ENCODE results near the gene DAG1. TPM values are rescaled to one million over a fixed set of nuclear protein-coding genes. Genes with fewer than 3 reads are reported as not detected.

Gene DAG1
- polyA plus RNA-seq, 1 experiment: 144 TPM

GRCh38 chr3:49553324-49553691, 83.2 kb downstream of the DAG1 start:
- DNase-seq (ENCODE audit: low read depth): no peak
- ChIA-PET CTCF (interaction anchor here (0.6 to 2.4 kb wide), 3 partner anchors 13 to 142 kb away, joined by 3 to 23 read pairs (median 7); no protein-coding TSS in a partner anchor), POLR2A (no interaction called here)
- H3K4me3 ChIP-seq (ENCODE audit: low read depth, low read length): peak overlapping the region; percentile 64
- no peak for TF ChIP-seq CTCF (IDR thresholded peaks at IDR 0.05; ENCODE audit: insufficient read depth, low read depth, low read length)
- no peaks in the 10 kb centered on the region for H3K36me3 ChIP-seq (ENCODE audit: control insufficient read depth, insufficient read depth, low read length)
- H3K27me3 ChIP-seq (ENCODE audit: control insufficient read depth, insufficient read depth, low read length): peaks cover 11% of the 10 kb centered on the region

GRCh38 chr3:49553692-49554632, 83.9 kb downstream of the DAG1 start, which contains the start of gene BSN:
TSS of gene BSN (plus strand) at chr3:49554477. CDS start at chr3:49554603, 126 bp downstream.
- CTCF ChIA-PET: interaction anchor here (0.6 to 2.4 kb wide), 5 partner anchors 14 to 141 kb away, joined by 3 to 23 read pairs (median 3); no protein-coding TSS in a partner anchor
- Histone ChIP-seq H3K27me3 (ENCODE audit: control insufficient read depth, insufficient read depth, low read length) (peaks cover 11% of the 10 kb centered on the region), H3K4me3 (ENCODE audit: low read depth, low read length) (peak within 1 kb of the TSS; percentile 64), H3K36me3 (ENCODE audit: control insufficient read depth, insufficient read depth, low read length) (no peaks in the 10 kb centered on the region)
- DNase-seq (ENCODE audit: low read depth): peak; percentile 30
- POLR2A ChIA-PET: interaction anchor here (0.6 kb wide), 1 partner anchor 257 kb away, joined by 3 read pairs; no protein-coding TSS in a partner anchor
- TF ChIP-seq CTCF (IDR thresholded peaks at IDR 0.05; ENCODE audit: insufficient read depth, low read depth, low read length): no peak

- no peak for DNase-seq (ENCODE audit: low read depth)
- no peak for TF ChIP-seq CTCF (IDR thresholded peaks at IDR 0.05; ENCODE audit: insufficient read depth, low read depth, low read length)
- Histone ChIP-seq H3K27me3 (ENCODE audit: control insufficient read depth, insufficient read depth, low read length) (peaks cover 11% of the 10 kb centered on the region), H3K36me3 (ENCODE audit: control insufficient read depth, insufficient read depth, low read length) (no peaks in the 10 kb centered on the region), H3K4me3 (ENCODE audit: low read depth, low read length) (peak overlapping the region; percentile 64)
- POLR2A ChIA-PET: interaction anchor here (0.6 kb wide), 1 partner anchor 256 kb away, joined by 3 read pairs; no protein-coding TSS in a partner anchor
- CTCF ChIA-PET: interaction anchor here (1.0 to 2.4 kb wide), 4 partner anchors 15 to 117 kb away, joined by 3 to 23 read pairs (median 5); no protein-coding TSS in a partner anchor
These were observed 84.7 kb downstream of the DAG1 start for GRCh38 chr3:49554633-49555265.

- DNase-seq (ENCODE audit: low read depth): no peak
- Histone ChIP-seq H3K27me3 (ENCODE audit: control insufficient read depth, insufficient read depth, low read length) (peaks cover 13% of the 10 kb centered on the region), H3K36me3 (ENCODE audit: control insufficient read depth, insufficient read depth, low read length) (no peaks in the 10 kb centered on the region), H3K4me3 (ENCODE audit: low read depth, low read length) (no peak overlapping the region)
- ChIA-PET POLR2A (no interaction called here), CTCF (interaction anchor here (0.6 to 1.7 kb wide), 4 partner anchors 9 to 114 kb away, joined by 3 to 7 read pairs (median 5); no protein-coding TSS in a partner anchor)
- TF ChIP-seq CTCF (IDR thresholded peaks at IDR 0.05; ENCODE audit: insufficient read depth, low read depth, low read length): no peak
These were observed 86.6 kb downstream of the DAG1 start for GRCh38 chr3:49556500-49557275.
